ENCODE measurements around the gene TECTA.

TECTA gene

GRCh38 chr11:121068787-121069186 is 32.3 kb upstream of the TECTA start:
- no peak overlapping the region for H3K4me3 ChIP-seq (ENCODE audit: low read length)
- WGBS: 96% methylated on average over 6 of the region's 6 CpGs
- no peak overlapping the region for H3K27ac ChIP-seq (ENCODE audit: low read depth, low read length)
- H3K27me3 ChIP-seq (ENCODE audit: insufficient read depth, low read length): no peaks in the 10 kb centered on the region
- H3K36me3 ChIP-seq (ENCODE audit: insufficient read depth, low read length): peaks cover 30% of the 10 kb centered on the region
- no peaks in the 10 kb centered on the region for H3K9me3 ChIP-seq (ENCODE audit: insufficient read depth, low read depth, low read length)
- H3K9ac ChIP-seq (ENCODE audit: low read depth, low read length): no peak overlapping the region
- peaks cover 14% of the 10 kb centered on the region for H3K4me1 ChIP-seq (ENCODE audit: insufficient read depth, low read length)

- Histone ChIP-seq H3K9ac (ENCODE audit: low read depth, low read length) (peak overlapping the region; percentile 23; the same call in 1 of the 2 replicates), H3K4me1 (ENCODE audit: insufficient read depth, low read length) (peaks cover 14% of the 10 kb centered on the region), H3K36me3 (ENCODE audit: insufficient read depth, low read length) (peaks cover 20% of the 10 kb centered on the region), H3K27ac (ENCODE audit: low read depth, low read length) (peak overlapping the region; percentile 85), H3K9me3 (ENCODE audit: insufficient read depth, low read depth, low read length) (no peaks in the 10 kb centered on the region), H3K27me3 (ENCODE audit: insufficient read depth, low read length) (no peaks in the 10 kb centered on the region), H3K4me3 (ENCODE audit: low read length) (no peak overlapping the region)
- WGBS: 81% methylated on average over 2 of the region's 2 CpGs
Observed at GRCh38 chr11:121070951-121071845, 29.8 kb upstream of the TECTA start.

- Histone ChIP-seq H3K4me3 (ENCODE audit: low read length) (no peak overlapping the region), H3K27ac (ENCODE audit: low read depth, low read length) (peak overlapping the region; percentile 85), H3K36me3 (ENCODE audit: insufficient read depth, low read length) (peaks cover 19% of the 10 kb centered on the region), H3K27me3 (ENCODE audit: insufficient read depth, low read length) (no peaks in the 10 kb centered on the region), H3K9ac (ENCODE audit: low read depth, low read length) (peak overlapping the region; percentile 23; the same call in 1 of the 2 replicates), H3K4me1 (ENCODE audit: insufficient read depth, low read length) (peaks cover 14% of the 10 kb centered on the region), H3K9me3 (ENCODE audit: insufficient read depth, low read depth, low read length) (no peaks in the 10 kb centered on the region)
- 53% methylated on average over 4 of the region's 5 CpGs for WGBS
Observed at GRCh38 chr11:121071846-121072450, 29.1 kb upstream of the TECTA start.

- Histone ChIP-seq H3K36me3 (ENCODE audit: insufficient read depth, low read length) (peaks cover 11% of the 10 kb centered on the region), H3K9me3 (ENCODE audit: insufficient read depth, low read depth, low read length) (no peaks in the 10 kb centered on the region), H3K4me3 (ENCODE audit: low read length) (no peak overlapping the region), H3K27ac (ENCODE audit: low read depth, low read length) (no peak overlapping the region), H3K27me3 (ENCODE audit: insufficient read depth, low read length) (no peaks in the 10 kb centered on the region), H3K9ac (ENCODE audit: low read depth, low read length) (no peak overlapping the region), H3K4me1 (ENCODE audit: insufficient read depth, low read length) (no peaks in the 10 kb centered on the region)
- 93% methylated on average over 2 of the region's 3 CpGs for WGBS
Observed at GRCh38 chr11:121081321-121081720, 19.7 kb upstream of the TECTA start.

- Histone ChIP-seq H3K4me1 (ENCODE audit: insufficient read depth, low read length) (no peaks in the 10 kb centered on the region), H3K27me3 (ENCODE audit: insufficient read depth, low read length) (no peaks in the 10 kb centered on the region), H3K9me3 (ENCODE audit: insufficient read depth, low read depth, low read length) (no peaks in the 10 kb centered on the region), H3K36me3 (ENCODE audit: insufficient read depth, low read length) (peaks cover 20% of the 10 kb centered on the region), H3K9ac (ENCODE audit: low read depth, low read length) (no peak overlapping the region), H3K27ac (ENCODE audit: low read depth, low read length) (no peak overlapping the region), H3K4me3 (ENCODE audit: low read length) (no peak overlapping the region)
- 93% methylated on average over 1 of the region's 1 CpG for WGBS
Observed at GRCh38 chr11:121082219-121082618, 18.8 kb upstream of the TECTA start.

- Histone ChIP-seq H3K4me3 (ENCODE audit: low read length) (no peak overlapping the region), H3K27ac (ENCODE audit: low read depth, low read length) (no peak overlapping the region), H3K9me3 (ENCODE audit: insufficient read depth, low read depth, low read length) (no peaks in the 10 kb centered on the region), H3K27me3 (ENCODE audit: insufficient read depth, low read length) (no peaks in the 10 kb centered on the region), H3K36me3 (ENCODE audit: insufficient read depth, low read length) (peaks cover 24% of the 10 kb centered on the region), H3K4me1 (ENCODE audit: insufficient read depth, low read length) (no peaks in the 10 kb centered on the region), H3K9ac (ENCODE audit: low read depth, low read length) (no peak overlapping the region)
- WGBS: 90% methylated on average over 1 of the region's 1 CpG
Observed at GRCh38 chr11:121082670-121083069, 18.4 kb upstream of the TECTA start.

GRCh38 chr11:121086866-121087265 is 14.2 kb upstream of the TECTA start:
- peaks cover 39% of the 10 kb centered on the region for H3K36me3 ChIP-seq (ENCODE audit: insufficient read depth, low read length)
- no peaks in the 10 kb centered on the region for H3K9me3 ChIP-seq (ENCODE audit: insufficient read depth, low read depth, low read length)
- no peak overlapping the region for H3K4me3 ChIP-seq (ENCODE audit: low read length)
- no peaks in the 10 kb centered on the region for H3K4me1 ChIP-seq (ENCODE audit: insufficient read depth, low read length)
- 98% methylated on average over 4 of the region's 4 CpGs for WGBS
- H3K9ac ChIP-seq (ENCODE audit: low read depth, low read length): no peak overlapping the region
- no peaks in the 10 kb centered on the region for H3K27me3 ChIP-seq (ENCODE audit: insufficient read depth, low read length)
- H3K27ac ChIP-seq (ENCODE audit: low read depth, low read length): no peak overlapping the region

GRCh38 chr11:121089566-121089965 is 11.5 kb upstream of the TECTA start:
- H3K4me1 ChIP-seq (ENCODE audit: insufficient read depth, low read length): no peaks in the 10 kb centered on the region
- H3K36me3 ChIP-seq (ENCODE audit: insufficient read depth, low read length): peaks cover 39% of the 10 kb centered on the region
- no peak overlapping the region for H3K4me3 ChIP-seq (ENCODE audit: low read length)
- no peak overlapping the region for H3K9ac ChIP-seq (ENCODE audit: low read depth, low read length)
- H3K27ac ChIP-seq (ENCODE audit: low read depth, low read length): no peak overlapping the region
- WGBS: no CpG with 5 or more reads among the region's 1 CpG
- no peaks in the 10 kb centered on the region for H3K27me3 ChIP-seq (ENCODE audit: insufficient read depth, low read length)
- H3K9me3 ChIP-seq (ENCODE audit: insufficient read depth, low read depth, low read length): no peaks in the 10 kb centered on the region

- Histone ChIP-seq H3K27me3 (ENCODE audit: insufficient read depth, low read length) (no peaks in the 10 kb centered on the region), H3K36me3 (ENCODE audit: insufficient read depth, low read length) (peaks cover 39% of the 10 kb centered on the region)
- WGBS: 96% methylated on average over 3 of the region's 5 CpGs
Observed at GRCh38 chr11:121090145-121090721, 10.8 kb upstream of the TECTA start.

GRCh38 chr11:121091492-121092152 is 9.4 kb upstream of the TECTA start:
- WGBS: 87% methylated on average over 3 of the region's 3 CpGs
- no peak overlapping the region for H3K27ac ChIP-seq (ENCODE audit: low read depth, low read length)
- no peak overlapping the region for H3K4me3 ChIP-seq (ENCODE audit: low read length)

More at GRCh38 chr11:121090145-121090721, 10.8 kb upstream of the TECTA start:
- no peak overlapping the region for H3K27ac ChIP-seq (ENCODE audit: low read depth, low read length)
- no peaks in the 10 kb centered on the region for H3K4me1 ChIP-seq (ENCODE audit: insufficient read depth, low read length)
- H3K9me3 ChIP-seq (ENCODE audit: insufficient read depth, low read depth, low read length): no peaks in the 10 kb centered on the region
- no peak overlapping the region for H3K9ac ChIP-seq (ENCODE audit: low read depth, low read length)
- H3K4me3 ChIP-seq (ENCODE audit: low read length): no peak overlapping the region

GRCh38 chr11:121095561-121095960 is 5.5 kb upstream of the TECTA start:
- Histone ChIP-seq H3K4me1 (ENCODE audit: insufficient read depth, low read length) (peaks cover 8% of the 10 kb centered on the region), H3K27ac (ENCODE audit: low read depth, low read length) (no peak overlapping the region), H3K27me3 (ENCODE audit: insufficient read depth, low read length) (no peaks in the 10 kb centered on the region), H3K9ac (ENCODE audit: low read depth, low read length) (no peak overlapping the region), H3K36me3 (ENCODE audit: insufficient read depth, low read length) (no peaks in the 10 kb centered on the region), H3K4me3 (ENCODE audit: low read length) (no peak overlapping the region), H3K9me3 (ENCODE audit: insufficient read depth, low read depth, low read length) (no peaks in the 10 kb centered on the region)
- 93% methylated on average over 1 of the region's 1 CpG for WGBS

More at GRCh38 chr11:121091492-121092152, 9.4 kb upstream of the TECTA start:
- Histone ChIP-seq H3K27me3 (ENCODE audit: insufficient read depth, low read length) (no peaks in the 10 kb centered on the region), H3K9me3 (ENCODE audit: insufficient read depth, low read depth, low read length) (no peaks in the 10 kb centered on the region), H3K4me1 (ENCODE audit: insufficient read depth, low read length) (no peaks in the 10 kb centered on the region), H3K36me3 (ENCODE audit: insufficient read depth, low read length) (peaks cover 25% of the 10 kb centered on the region), H3K9ac (ENCODE audit: low read depth, low read length) (no peak overlapping the region)
